SU-DHL-6 (cell line): Measurements from ENCODE around the gene DACH1.

Experiments used
- CTCF ChIP-seq: fragments of 200-600 bp; sonication (generic); IDR thresholded peaks from one replicate; pipeline ENCODE4 v1.5.1; 2017; ENCODE audit warnings: antibody characterized with exemption, mild to moderate bottlenecking, low read length, moderate library complexity; ENCODE audit not compliant: insufficient read depth, poor library complexity, severe bottlenecking
- EZH2phosphoT487 ChIP-seq: fragments of 200-600 bp; sonication (generic), shearing (Covaris generic); conservative IDR thresholded peaks from 2 replicates; pipeline ENCODE4 v1.6.1; 2018; ENCODE audit warnings: mild to moderate bottlenecking, antibody characterized with exemption, low read length, moderate library complexity, mixed read lengths

GRCh38 chr13:71882120-71882519 lies 15.1 kb upstream of the DACH1 start:
- TF ChIP-seq CTCF (no peak), EZH2phosphoT487 (no peak)
